ENCODE results near the gene TRMT6. TPM values are rescaled to one million over a fixed set of nuclear protein-coding genes. Genes with fewer than 3 reads are reported as not detected.

The TRMT6 gene
- polyA plus RNA-seq, result 10 to 100 TPM in 1 of 3 donors, 1 to 10 TPM in 2; 5.9 to 11.9 (median 8.9) TPM

GRCh38 chr20:5950271-5951031, at the start of gene TRMT6, which contains the start of gene MCM8:
Gene TRMT6 (minus strand): TSS chr20:5950533. CDS start chr20:5950405, 128 bp downstream.
Gene MCM8 (plus strand): TSS chr20:5950652. CDS start chr20:5952016, 1,364 bp downstream.
- WGBS, 3 donors, result 0% methylated on average over 61 of the region's 61 CpGs

GRCh38 chr20:5999783-6000182, 49.5 kb upstream of the TRMT6 start:
- H3K27ac ChIP-seq (ENCODE audit: low read depth, low read length), result no peak overlapping the region
- 95 to 99% (median 96%) methylated on average over 9 of the region's 9 CpGs for whole genome bisulfite sequencing, 3 donors

More at GRCh38 chr20:5950271-5951031, at the start of gene TRMT6, which contains the start of gene MCM8:
- H3K27ac ChIP-seq (ENCODE audit: low read depth, low read length), result no peak within 1 kb of the TSS

- 58 to 93% (median 64%) methylated on average over 1 of the region's 1 CpG for WGBS, 3 donors
- H3K27ac ChIP-seq (ENCODE audit: low read depth, low read length), result no peak overlapping the region
These were observed 46.4 kb upstream of the TRMT6 start for GRCh38 chr20:5996765-5997164.

GRCh38 chr20:5991623-5992441, 41.5 kb upstream of the TRMT6 start:
- H3K27ac ChIP-seq (ENCODE audit: low read depth, low read length), result no peak overlapping the region
- 77 to 92% (median 83%) methylated on average over 2 of the region's 2 CpGs for WGBS, 3 donors

- H3K27ac ChIP-seq (ENCODE audit: low read depth, low read length), result no peak overlapping the region
- WGBS, 3 donors, result 79 to 88% (median 84%) methylated on average over 3 of the region's 3 CpGs
These were observed 40.6 kb upstream of the TRMT6 start for GRCh38 chr20:5990946-5991345.

- WGBS, 3 donors, result 92 to 98% (median 96%) methylated on average over 1 of the region's 1 CpG
- H3K27ac ChIP-seq (ENCODE audit: low read depth, low read length), result no peak overlapping the region
These were observed 39.2 kb upstream of the TRMT6 start for GRCh38 chr20:5989539-5989938.

- 91 to 98% (median 94%) methylated on average over 2 of the region's 2 CpGs for WGBS, 3 donors
- no peak overlapping the region for H3K27ac ChIP-seq (ENCODE audit: low read depth, low read length)
These were observed 37.0 kb upstream of the TRMT6 start for GRCh38 chr20:5987383-5987782.

GRCh38 chr20:5980720-5981538, 30.6 kb upstream of the TRMT6 start:
- 74 to 89% (median 77%) methylated on average over 5 of the region's 5 CpGs for WGBS, 3 donors
- no peak overlapping the region for H3K27ac ChIP-seq (ENCODE audit: low read depth, low read length)

- 97% methylated on average over 4 of the region's 4 CpGs for WGBS, 3 donors
- no peak overlapping the region for H3K27ac ChIP-seq (ENCODE audit: low read depth, low read length)
These were observed 29.5 kb upstream of the TRMT6 start for GRCh38 chr20:5979801-5980200.

GRCh38 chr20:5977975-5978374, 27.6 kb upstream of the TRMT6 start:
- no peak overlapping the region for H3K27ac ChIP-seq (ENCODE audit: low read depth, low read length)
- WGBS, 3 donors, result 98 to 100% (median 99%) methylated on average over 1 of the region's 1 CpG

GRCh38 chr20:5977223-5977622, 26.9 kb upstream of the TRMT6 start:
- 59 to 92% (median 89%) methylated on average over 2 of the region's 2 CpGs for WGBS, 3 donors
- H3K27ac ChIP-seq (ENCODE audit: low read depth, low read length), result no peak overlapping the region

- WGBS, 3 donors, result 73 to 91% (median 79%) methylated on average over 2 of the region's 2 CpGs
- H3K27ac ChIP-seq (ENCODE audit: low read depth, low read length), result no peak overlapping the region
These were observed 25.4 kb upstream of the TRMT6 start for GRCh38 chr20:5975778-5976177.

- no peak overlapping the region for H3K27ac ChIP-seq (ENCODE audit: low read depth, low read length)
- 97 to 100% (median 100%) methylated on average over 1 of the region's 1 CpG for WGBS, 3 donors
These were observed 24.2 kb upstream of the TRMT6 start for GRCh38 chr20:5974531-5974930.

- H3K27ac ChIP-seq (ENCODE audit: low read depth, low read length), result no peak overlapping the region
- WGBS, 3 donors, result 65 to 89% (median 77%) methylated on average over 4 of the region's 4 CpGs
These were observed 23.6 kb upstream of the TRMT6 start for GRCh38 chr20:5973971-5974370.

- H3K27ac ChIP-seq (ENCODE audit: low read depth, low read length), result no peak overlapping the region
- 72 to 84% (median 80%) methylated on average over 2 of the region's 2 CpGs for WGBS, 3 donors
These were observed 22.8 kb upstream of the TRMT6 start for GRCh38 chr20:5973172-5973571.

GRCh38 chr20:5971203-5971602, 20.9 kb upstream of the TRMT6 start:
- H3K27ac ChIP-seq (ENCODE audit: low read depth, low read length), result no peak overlapping the region

- H3K27ac ChIP-seq (ENCODE audit: low read depth, low read length), result no peak overlapping the region
- 87 to 95% (median 91%) methylated on average over 2 of the region's 2 CpGs for WGBS, 3 donors
These were observed 20.0 kb upstream of the TRMT6 start for GRCh38 chr20:5970381-5970780.

- no peak overlapping the region for H3K27ac ChIP-seq (ENCODE audit: low read depth, low read length)
These were observed 19.6 kb upstream of the TRMT6 start for GRCh38 chr20:5969940-5970339.
